HepG2 (cell line): ENCODE data around the gene NUDT9. TPM values are rescaled to one million over a fixed set of nuclear protein-coding genes. Genes with fewer than 3 reads are reported as not detected.

ENCODE experiments used
- CHCHD3 ChIP-seq: sonication (generic); formaldehyde crosslinking; IDR thresholded peaks from 2 replicates; pipeline ENCODE4 v1.8.0; 2022; ENCODE audit warnings: mild to moderate bottlenecking, missing genetic modification reagents, moderate library complexity
- CREM ChIP-seq, 2 experiments: sonication (generic) in 1 of 2; formaldehyde crosslinking in 1 of 2; IDR thresholded peaks; 2 replicates each; pipeline versions ENCODE4 v1.4.0 to v1.6.1; 2016 to 2020; ENCODE audit warnings: antibody characterized with exemption in 1 of 2, mild to moderate bottlenecking in 1 of 2, missing genetic modification reagents in 1 of 2
- HMG20A ChIP-seq: IDR thresholded peaks from 2 replicates; pipeline ENCODE4 v1.6.1; 2016; ENCODE audit warnings: borderline replicate concordance
- MAFG ChIP-seq: sonication (generic); formaldehyde crosslinking; IDR thresholded peaks from 2 replicates; pipeline ENCODE4 v1.5.1; 2020; ENCODE audit warnings: mild to moderate bottlenecking, missing genetic modification reagents
- MAZ ChIP-seq, 2 experiments: sonication (generic) in 1 of 2; formaldehyde crosslinking in 1 of 2; IDR thresholded peaks; 2 replicates each; pipeline versions ENCODE4 v1.5.0 to v1.6.1; 2012 to 2020; ENCODE audit warnings: low read depth in 2 of 2, mild to moderate bottlenecking in 2 of 2, borderline replicate concordance in 1 of 2, improper control_type of control experiment in 1 of 2, low read length in 1 of 2, missing genetic modification reagents in 1 of 2, moderate library complexity in 1 of 2
- MBNL3 ChIP-seq: fragments of 250-450 bp; sonication (Bioruptor Pico); conservative IDR thresholded peaks from 2 replicates; pipeline ENCODE4 v1.8.0; 2022; ENCODE audit warnings: mild to moderate bottlenecking, inconsistent platforms
- MLLT10 ChIP-seq: sonication (generic); formaldehyde crosslinking; IDR thresholded peaks from 2 replicates; pipeline ENCODE4 v1.4.0; 2020; ENCODE audit warnings: missing genetic modification reagents
- MXI1 ChIP-seq: IDR thresholded peaks from 3 replicates; pipeline ENCODE4 v1.6.1; 2012; ENCODE audit warnings: low read depth, low read length, inconsistent platforms, borderline replicate concordance
- MYNN ChIP-seq: sonication (generic); formaldehyde crosslinking; IDR thresholded peaks from 2 replicates; pipeline ENCODE4 v1.4.0; 2020; ENCODE audit warnings: mild to moderate bottlenecking, low read depth, missing genetic modification reagents
- PRMT3 ChIP-seq: sonication (generic); formaldehyde crosslinking; IDR thresholded peaks from 2 replicates; pipeline ENCODE4 v1.8.1; 2022; ENCODE audit warnings: low read depth, mild to moderate bottlenecking, moderate library complexity, missing genetic modification reagents, borderline replicate concordance
- SRSF4 ChIP-seq: fragments of 200-400 bp; formaldehyde crosslinking; IDR thresholded peaks from one replicate; pipeline ENCODE4 v1.6.1; 2018; ENCODE audit warnings: mild to moderate bottlenecking, low read depth, low read length, moderate library complexity; ENCODE audit not compliant: poor library complexity, severe bottlenecking
- SYNCRIP ChIP-seq: fragments of 200-400 bp; formaldehyde crosslinking; IDR thresholded peaks from 2 replicates; pipeline ENCODE4 v1.6.1; 2018; ENCODE audit warnings: mild to moderate bottlenecking, low read depth, low read length; ENCODE audit not compliant: insufficient read depth
- TBX2 ChIP-seq: sonication (generic); formaldehyde crosslinking; IDR thresholded peaks from 2 replicates; pipeline ENCODE4 v1.5.0; 2020; ENCODE audit warnings: missing genetic modification reagents, mild to moderate bottlenecking, borderline replicate concordance
- TFE3 ChIP-seq: IDR thresholded peaks from 2 replicates; pipeline ENCODE4 v1.6.1; 2016
- ZNF143 ChIP-seq: sonication (generic); formaldehyde crosslinking; IDR thresholded peaks from 2 replicates; pipeline ENCODE4 v1.4.0; 2020; ENCODE audit warnings: missing genetic modification reagents
- ZNF232 ChIP-seq: sonication (generic); formaldehyde crosslinking; IDR thresholded peaks from 2 replicates; pipeline ENCODE4 v1.4.0; 2020; ENCODE audit warnings: missing genetic modification reagents, borderline replicate concordance
- ZNF264 ChIP-seq: sonication (generic); formaldehyde crosslinking; IDR thresholded peaks from 2 replicates; pipeline ENCODE4 v1.4.0; 2020; ENCODE audit warnings: missing genetic modification reagents
- ZNF484 ChIP-seq: sonication (generic); formaldehyde crosslinking; IDR thresholded peaks from 2 replicates; pipeline ENCODE4 v1.5.1; 2020; ENCODE audit warnings: mild to moderate bottlenecking, low read depth, missing genetic modification reagents, borderline replicate concordance
- ZNF552 ChIP-seq: sonication (generic); formaldehyde crosslinking; IDR thresholded peaks from 2 replicates; pipeline ENCODE4 v1.9.0; 2022; ENCODE audit warnings: missing genetic modification reagents, mild to moderate bottlenecking, borderline replicate concordance
- ZNF558 ChIP-seq: sonication (generic); formaldehyde crosslinking; IDR thresholded peaks from 2 replicates; pipeline ENCODE4 v1.9.0; 2022; ENCODE audit warnings: mild to moderate bottlenecking, missing genetic modification reagents, borderline replicate concordance
- ZNF878 ChIP-seq: sonication (generic); formaldehyde crosslinking; IDR thresholded peaks from 2 replicates; pipeline ENCODE4 v1.8.1; 2023; ENCODE audit warnings: mild to moderate bottlenecking, missing genetic modification reagents, moderate library complexity
- ZSCAN21 ChIP-seq: sonication (generic); formaldehyde crosslinking; IDR thresholded peaks from 2 replicates; pipeline ENCODE4 v1.8.0; 2022; ENCODE audit warnings: mild to moderate bottlenecking, missing genetic modification reagents, moderate library complexity, borderline replicate concordance
- polyA plus RNA-seq, 8 experiments: library from polyadenylated mRNA; depleted of rRNA in 3 of 8; stranded (reverse) in 7 of 8; unstranded in 1 of 8; fragments of >200 nt; fragmentation: Illumina TruSeq in 4 of 8; extraction: Trizol in 4 of 8; gene quantifications; 2 replicates each; pipeline versions ENCODE4 v1.2.1 to v1.2.3, GENCODE V29; 2011 to 2016; ENCODE audit warnings: low read depth in 4 of 8, missing spikeins in 1 of 8, mixed read lengths in 1 of 8; ENCODE audit not compliant: insufficient read depth in 1 of 8
- total RNA-seq, 5 experiments: library from RNA; depleted of rRNA; stranded (reverse); fragments of >200 nt; fragmentation: Illumina TruSeq; extraction: Trizol; gene quantifications; 2 replicates each; pipeline ENCODE4 v1.2.3, GENCODE V29; 2016; ENCODE audit warnings: low read depth in 1 of 5
- TF ChIP-seq, protein P1 (sequence below): sonication (generic); formaldehyde crosslinking; IDR thresholded peaks from 2 replicates; pipeline ENCODE4 v1.4.0; 2020; ENCODE audit warnings: low read depth, mild to moderate bottlenecking, missing genetic modification reagents
- TF ChIP-seq, protein P2 (sequence below): sonication (generic); formaldehyde crosslinking; IDR thresholded peaks from 2 replicates; pipeline ENCODE4 v1.4.0; 2020; ENCODE audit warnings: missing genetic modification reagents, borderline replicate concordance

Gene NUDT9
- total and polyA plus RNA-seq, 2 of the 13 experiments (the other 11 are each of a cell fraction or from before 2014, with no cell fraction given), result 10.4 to 12.3 TPM

DNA sequence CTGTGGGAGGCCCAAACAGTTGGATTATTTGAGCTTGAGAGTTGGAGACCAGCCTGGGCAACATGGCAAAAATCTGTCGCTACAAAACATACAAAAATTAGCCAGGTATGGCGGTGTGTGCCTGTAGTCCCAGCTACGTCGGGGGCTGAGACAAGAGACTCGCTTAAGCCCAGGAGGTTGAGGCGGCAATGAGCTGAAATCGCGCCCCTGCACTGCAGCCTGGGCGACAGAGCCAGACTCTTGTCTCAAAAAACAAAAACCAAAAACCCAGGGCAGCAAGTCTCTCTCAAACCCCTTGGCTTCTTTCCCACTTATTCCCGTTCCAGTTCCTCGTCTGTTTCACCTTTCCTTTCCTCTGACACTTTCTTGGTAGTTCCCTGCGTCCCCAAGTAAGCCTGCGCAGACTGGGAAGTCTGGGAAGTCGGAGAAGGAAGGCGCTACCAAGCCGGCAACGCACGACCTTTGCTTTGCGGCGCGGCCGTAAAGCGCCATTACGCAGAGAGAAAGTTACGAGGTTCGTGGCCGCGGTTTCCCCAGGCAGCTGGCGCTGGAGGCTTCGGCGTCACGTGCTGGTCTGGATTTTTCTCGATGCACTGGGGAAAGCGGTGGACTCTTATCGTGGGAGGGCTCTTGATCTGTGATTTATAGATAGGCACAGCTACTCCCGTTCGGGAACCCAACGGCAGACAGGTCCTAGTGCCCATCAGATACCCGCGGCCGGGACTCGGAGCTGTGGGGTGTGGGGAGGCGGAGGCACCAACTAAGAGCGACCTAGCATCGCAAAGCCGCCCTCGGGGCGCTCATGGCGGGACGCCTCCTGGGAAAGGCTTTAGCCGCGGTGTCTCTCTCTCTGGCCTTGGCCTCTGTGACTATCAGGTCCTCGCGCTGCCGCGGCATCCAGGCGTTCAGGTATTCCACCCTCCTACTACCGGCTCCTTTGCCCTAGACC lies at the start of gene NUDT9 (continued):
- no peak for TF ChIP-seq SRSF4
- peak; percentile 67; the same call in 1 of the 2 replicates for TF ChIP-seq ZNF878 (CRISPR knock-in tag)
- TF ChIP-seq ZNF558 (CRISPR knock-in tag), result 0 out of 2 replicates have a peak, but pooled peaks have one; percentile 49
- TF ChIP-seq ZNF552 (CRISPR knock-in tag), result peak; percentile 67
- TF ChIP-seq MAZ (IDR thresholded peaks at IDR 0.05; ENCODE audit: borderline replicate concordance, low read depth, low read length), result no peak
- peak; percentile 77 for TF ChIP-seq MAZ (CRISPR knock-in tag; IDR thresholded peaks at IDR 0.05; ENCODE audit: low read depth)
- no peak for TF ChIP-seq MAFG (CRISPR knock-in tag)
- TF ChIP-seq ZNF484 (CRISPR knock-in tag), result no peak
- TF ChIP-seq CREM (IDR thresholded peaks at IDR 0.05), result peak; percentile 81
- no peak for TF ChIP-seq CREM (CRISPR knock-in tag; IDR thresholded peaks at IDR 0.05)
- TF ChIP-seq HMG20A, result no peak; the same call in 1 of the 2 replicates
- peak; percentile 87 for TF ChIP-seq TBX2 (CRISPR knock-in tag)
- TF ChIP-seq MBNL3 (CRISPR knock-in tag), result no peak
- TF ChIP-seq ZNF264 (CRISPR knock-in tag), result peak; percentile 82
- peak; percentile 95 for TF ChIP-seq ZSCAN21 (CRISPR knock-in tag)
- no peak for TF ChIP-seq CHCHD3 (CRISPR knock-in tag)
- TF ChIP-seq PRMT3, result no peak; the same call in 1 of the 2 replicates
- TF ChIP-seq MYNN (CRISPR knock-in tag), result no peak
- TF ChIP-seq TFE3 (CRISPR knock-in tag), result peak; percentile 57
- TF ChIP-seq MLLT10 (CRISPR knock-in tag), result no peak
- no peak for TF ChIP-seq SYNCRIP
- TF ChIP-seq, protein P1, sequence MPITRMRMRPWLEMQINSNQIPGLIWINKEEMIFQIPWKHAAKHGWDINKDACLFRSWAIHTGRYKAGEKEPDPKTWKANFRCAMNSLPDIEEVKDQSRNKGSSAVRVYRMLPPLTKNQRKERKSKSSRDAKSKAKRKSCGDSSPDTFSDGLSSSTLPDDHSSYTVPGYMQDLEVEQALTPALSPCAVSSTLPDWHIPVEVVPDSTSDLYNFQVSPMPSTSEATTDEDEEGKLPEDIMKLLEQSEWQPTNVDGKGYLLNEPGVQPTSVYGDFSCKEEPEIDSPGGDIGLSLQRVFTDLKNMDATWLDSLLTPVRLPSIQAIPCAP (CRISPR knock-in tag), result no peak
- TF ChIP-seq ZNF232 (CRISPR knock-in tag), result peak; percentile 89; the same call in 1 of the 2 replicates
- TF ChIP-seq ZNF143 (CRISPR knock-in tag), result peak; percentile 87
- TF ChIP-seq, protein P2, sequence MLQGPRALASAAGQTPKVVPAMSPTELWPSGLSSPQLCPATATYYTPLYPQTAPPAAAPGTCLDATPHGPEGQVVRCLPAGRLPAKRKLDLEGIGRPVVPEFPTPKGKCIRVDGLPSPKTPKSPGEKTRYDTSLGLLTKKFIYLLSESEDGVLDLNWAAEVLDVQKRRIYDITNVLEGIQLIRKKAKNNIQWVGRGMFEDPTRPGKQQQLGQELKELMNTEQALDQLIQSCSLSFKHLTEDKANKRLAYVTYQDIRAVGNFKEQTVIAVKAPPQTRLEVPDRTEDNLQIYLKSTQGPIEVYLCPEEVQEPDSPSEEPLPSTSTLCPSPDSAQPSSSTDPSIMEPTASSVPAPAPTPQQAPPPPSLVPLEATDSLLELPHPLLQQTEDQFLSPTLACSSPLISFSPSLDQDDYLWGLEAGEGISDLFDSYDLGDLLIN, result 0 out of 2 replicates have a peak, but pooled peaks have one; percentile 75
- TF ChIP-seq MXI1, result peak; percentile 37; the same call in 1 of the 3 replicates
